ENCODE results near the gene IARS1.

Gene IARS1

DNA sequence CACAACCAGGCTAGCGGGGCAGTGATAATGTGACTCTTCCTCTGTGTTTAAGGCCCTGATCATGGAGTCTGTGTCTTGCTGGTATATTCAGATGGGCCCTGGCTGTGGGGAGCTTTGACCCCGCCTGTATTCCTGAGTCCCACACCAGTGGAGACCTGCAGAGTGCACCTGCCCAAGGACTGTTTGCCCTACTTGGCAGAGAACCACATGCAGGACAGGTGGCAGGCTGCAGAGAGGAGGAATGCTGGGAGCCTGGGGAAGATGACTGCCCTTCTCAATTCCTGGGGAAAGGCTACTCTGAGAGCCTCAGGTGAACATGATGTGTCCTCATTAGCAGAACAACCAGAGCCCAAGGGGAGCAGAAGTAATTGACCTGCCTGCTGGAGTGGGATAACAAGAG lies 36.2 kb downstream of the IARS1 start:
- no peak overlapping the region for H2AFZ ChIP-seq (ENCODE audit: low read depth, low read length)
- no peak overlapping the region for H3K4me3 ChIP-seq (ENCODE audit: insufficient read depth in 1 of 2, low read depth in 1 of 2, low read length in 2 of 2)
- 98% methylated on average over 2 of the region's 2 CpGs for WGBS

DNA sequence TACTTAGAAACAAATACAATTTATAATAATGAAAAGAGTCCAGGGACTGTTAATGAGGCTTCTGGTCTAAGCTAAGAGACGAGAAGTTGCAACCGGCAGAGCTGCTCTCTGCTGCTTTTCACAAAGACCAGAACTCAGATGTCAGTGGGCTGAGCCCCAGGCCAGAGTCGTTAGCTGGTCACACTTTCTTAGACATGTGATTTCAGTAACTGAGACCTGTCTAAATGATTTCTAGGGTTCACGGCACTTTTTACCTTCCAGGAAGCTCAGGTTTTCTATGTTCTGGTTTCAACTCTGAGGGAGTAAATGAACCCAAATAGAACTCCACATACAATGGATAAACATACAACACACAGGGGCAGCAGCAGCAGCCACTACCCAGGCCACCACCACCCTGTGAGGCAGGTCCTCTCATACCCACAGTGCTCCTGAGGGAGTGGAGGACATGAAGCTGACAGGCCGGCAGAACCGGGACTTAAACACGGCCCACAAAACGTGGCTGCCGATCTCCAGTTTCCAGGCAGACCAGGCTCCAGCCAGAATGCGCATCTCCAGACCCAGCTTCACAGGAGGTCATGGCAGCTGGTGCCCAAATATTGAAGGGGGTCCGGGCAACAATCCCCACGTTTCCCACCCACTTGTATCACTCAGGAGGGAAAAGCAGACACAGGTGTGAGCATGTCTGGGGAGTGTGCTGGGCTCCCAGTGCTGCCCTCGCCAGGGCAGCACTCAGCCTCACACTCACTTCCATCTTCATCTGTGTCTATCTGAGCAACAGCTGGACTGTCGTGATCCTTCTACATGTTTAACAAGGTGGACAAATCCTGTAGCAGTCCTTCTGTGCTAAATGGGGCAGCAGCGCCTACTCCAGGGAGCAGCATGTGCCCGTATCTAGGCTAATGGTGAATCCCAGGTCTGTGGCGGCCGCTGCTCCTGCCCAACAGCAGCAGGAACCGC lies 38.8 kb downstream of the IARS1 start:
- Histone ChIP-seq H3K4me3 (ENCODE audit: insufficient read depth in 1 of 2, low read depth in 1 of 2, low read length in 2 of 2) (no peak overlapping the region), H2BK5ac (ENCODE audit: low read depth, low read length, poor library complexity, severe bottlenecking) (no peak overlapping the region), H3K36me3 (ENCODE audit: control insufficient read depth in 1 of 2, insufficient read depth in 2 of 2, low read depth in 1 of 2, low read length in 2 of 2) (peaks cover 55 to 100% of the 10 kb centered on the region in 2 experiments), H4K91ac (ENCODE audit: low read length) (no peak overlapping the region), H2BK15ac (ENCODE audit: low read depth, poor library complexity, severe bottlenecking) (no peak overlapping the region), H2BK120ac (ENCODE audit: low read depth, low read length) (no peak overlapping the region), H3K18ac (ENCODE audit: low read depth in 1 of 2, low read length in 2 of 2) (no peak overlapping the region), H4K8ac (ENCODE audit: low read length) (no peak overlapping the region), H3K4ac (ENCODE audit: low read depth in 1 of 2, low read length in 2 of 2) (no peak overlapping the region), H3K9me3 (ENCODE audit: control insufficient read depth, low read length) (no peaks in the 10 kb centered on the region), H3K23ac (ENCODE audit: low read length in 2 of 2) (no peak overlapping the region), H2BK12ac (ENCODE audit: low read length in 2 of 2) (no peak overlapping the region), H2AFZ (ENCODE audit: low read depth, low read length) (no peak overlapping the region), H3K4me1 (ENCODE audit: control insufficient read depth, insufficient read depth, low read depth, low read length) (no peaks in the 10 kb centered on the region), H3K27ac (ENCODE audit: low read length, poor library complexity, severe bottlenecking) (no peak overlapping the region), H3K14ac (ENCODE audit: low read length in 2 of 2) (no peak overlapping the region), H2AK5ac (ENCODE audit: low read length, severe bottlenecking) (no peak overlapping the region), H3K79me1 (replicated peaks; ENCODE audit: low read length, poor library complexity, severe bottlenecking) (peaks cover 27% of the 10 kb centered on the region), H3K27me3 (ENCODE audit: control insufficient read depth in 1 of 2, insufficient read depth in 1 of 2, low read length in 2 of 2) (no peaks in the 10 kb centered on the region), H3K9ac (ENCODE audit: low read length) (no peak overlapping the region), H3K4me2 (ENCODE audit: low read length, poor library complexity, severe bottlenecking) (no peak overlapping the region)
- 85% methylated on average over 17 of the region's 19 CpGs for WGBS
- no peak for DNase-seq

More for the DNA sequence above, 36.2 kb downstream of the IARS1 start:
- Histone ChIP-seq H3K14ac (ENCODE audit: low read length in 2 of 2) (no peak overlapping the region), H2BK12ac (ENCODE audit: low read length in 2 of 2) (no peak overlapping the region), H3K4ac (ENCODE audit: low read depth in 1 of 2, low read length in 2 of 2) (no peak overlapping the region), H2BK120ac (ENCODE audit: low read depth, low read length) (no peak overlapping the region), H3K27me3 (ENCODE audit: control insufficient read depth in 1 of 2, insufficient read depth in 1 of 2, low read length in 2 of 2) (no peaks in the 10 kb centered on the region), H3K9me3 (ENCODE audit: control insufficient read depth, low read length) (no peaks in the 10 kb centered on the region), H2BK15ac (ENCODE audit: low read depth, poor library complexity, severe bottlenecking) (no peak overlapping the region), H2BK5ac (ENCODE audit: low read depth, low read length, poor library complexity, severe bottlenecking) (no peak overlapping the region), H3K9ac (ENCODE audit: low read length) (no peak overlapping the region), H3K23ac (ENCODE audit: low read length in 2 of 2) (no peak overlapping the region), H4K8ac (ENCODE audit: low read length) (no peak overlapping the region), H3K79me1 (replicated peaks; ENCODE audit: low read length, poor library complexity, severe bottlenecking) (peaks cover 21% of the 10 kb centered on the region), H4K91ac (ENCODE audit: low read length) (no peak overlapping the region), H2AK5ac (ENCODE audit: low read length, severe bottlenecking) (no peak overlapping the region), H3K27ac (ENCODE audit: low read length, poor library complexity, severe bottlenecking) (no peak overlapping the region), H3K18ac (ENCODE audit: low read depth in 1 of 2, low read length in 2 of 2) (no peak overlapping the region), H3K4me2 (ENCODE audit: low read length, poor library complexity, severe bottlenecking) (no peak overlapping the region), H3K4me1 (ENCODE audit: control insufficient read depth, insufficient read depth, low read depth, low read length) (no peaks in the 10 kb centered on the region), H3K36me3 (ENCODE audit: control insufficient read depth in 1 of 2, insufficient read depth in 2 of 2, low read depth in 1 of 2, low read length in 2 of 2) (peaks cover 55 to 98% of the 10 kb centered on the region in 2 experiments)
- DNase-seq = no peak

DNA sequence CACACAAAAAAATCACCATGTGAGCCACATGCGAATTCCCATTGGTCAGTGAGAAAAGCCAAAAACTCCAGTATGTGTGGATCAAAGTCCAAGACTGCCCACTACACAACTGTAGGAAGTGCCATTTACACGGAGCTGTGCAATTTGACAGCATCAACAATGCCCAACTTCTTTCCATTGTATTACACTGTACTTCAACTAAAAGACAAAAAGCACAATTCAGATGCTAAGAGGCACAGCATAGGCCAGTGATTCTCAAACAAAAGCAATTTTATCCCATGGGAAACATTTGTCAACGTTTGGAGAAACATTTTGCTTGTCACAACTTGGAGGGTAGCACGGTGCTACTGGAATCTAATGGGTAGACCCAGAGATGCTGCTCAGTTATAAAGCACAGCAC lies 39.8 kb downstream of the IARS1 start:
- H2BK15ac ChIP-seq (ENCODE audit: low read depth, poor library complexity, severe bottlenecking) = no peak overlapping the region
- H3K36me3 ChIP-seq (ENCODE audit: control insufficient read depth in 1 of 2, insufficient read depth in 2 of 2, low read depth in 1 of 2, low read length in 2 of 2) = peaks cover 49 to 100% of the 10 kb centered on the region in 2 experiments
- 94% methylated on average over 4 of the region's 4 CpGs for WGBS
- no peaks in the 10 kb centered on the region for H3K27me3 ChIP-seq (ENCODE audit: control insufficient read depth in 1 of 2, insufficient read depth in 1 of 2, low read length in 2 of 2)
- H3K27ac ChIP-seq (ENCODE audit: low read length, poor library complexity, severe bottlenecking) = no peak overlapping the region
- no peak overlapping the region for H2AK5ac ChIP-seq (ENCODE audit: low read length, severe bottlenecking)
- no peak overlapping the region for H3K4me2 ChIP-seq (ENCODE audit: low read length, poor library complexity, severe bottlenecking)
- no peak overlapping the region for H2BK12ac ChIP-seq (ENCODE audit: low read length in 2 of 2)
- H2BK120ac ChIP-seq (ENCODE audit: low read depth, low read length) = no peak overlapping the region
- no peak overlapping the region for H3K14ac ChIP-seq (ENCODE audit: low read length in 2 of 2)
- H3K9ac ChIP-seq (ENCODE audit: low read length) = no peak overlapping the region
- peaks cover 22% of the 10 kb centered on the region for H3K79me1 ChIP-seq (replicated peaks; ENCODE audit: low read length, poor library complexity, severe bottlenecking)
- no peak overlapping the region for H3K4me3 ChIP-seq (ENCODE audit: insufficient read depth in 1 of 2, low read depth in 1 of 2, low read length in 2 of 2)
- no peak overlapping the region for H4K91ac ChIP-seq (ENCODE audit: low read length)
- H3K18ac ChIP-seq (ENCODE audit: low read depth in 1 of 2, low read length in 2 of 2) = no peak overlapping the region
- no peak overlapping the region for H3K4ac ChIP-seq (ENCODE audit: low read depth in 1 of 2, low read length in 2 of 2)
- H3K23ac ChIP-seq (ENCODE audit: low read length in 2 of 2) = no peak overlapping the region
- H3K4me1 ChIP-seq (ENCODE audit: control insufficient read depth, insufficient read depth, low read depth, low read length) = no peaks in the 10 kb centered on the region
- no peak overlapping the region for H2AFZ ChIP-seq (ENCODE audit: low read depth, low read length)
- H3K9me3 ChIP-seq (ENCODE audit: control insufficient read depth, low read length) = no peaks in the 10 kb centered on the region
- H4K8ac ChIP-seq (ENCODE audit: low read length) = no peak overlapping the region
- no peak for DNase-seq
- no peak overlapping the region for H2BK5ac ChIP-seq (ENCODE audit: low read depth, low read length, poor library complexity, severe bottlenecking)

DNA sequence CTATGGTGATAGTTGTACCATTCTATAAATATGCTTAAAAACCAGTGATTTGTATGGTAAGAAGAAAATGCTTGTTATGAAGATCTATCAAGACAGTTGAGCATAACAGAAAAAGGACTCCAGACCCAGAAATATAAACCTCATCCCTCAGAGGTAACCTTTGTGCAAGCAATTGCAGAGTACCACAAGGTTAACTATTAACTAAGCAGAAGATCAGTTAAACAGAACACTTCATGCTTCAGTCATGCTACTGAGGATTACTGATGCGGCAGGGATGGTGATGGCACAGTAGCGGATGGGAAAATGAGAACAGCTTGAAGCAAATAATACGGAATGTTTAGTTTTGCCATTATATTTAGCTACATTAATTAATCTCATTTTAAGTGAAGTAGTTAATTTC lies 45.5 kb downstream of the IARS1 start:
- H2BK12ac ChIP-seq (ENCODE audit: low read length in 2 of 2) = no peak overlapping the region
- H3K14ac ChIP-seq (ENCODE audit: low read length in 2 of 2) = no peak overlapping the region
- peaks cover 20 to 97% of the 10 kb centered on the region in 2 experiments for H3K36me3 ChIP-seq (ENCODE audit: control insufficient read depth in 1 of 2, insufficient read depth in 2 of 2, low read depth in 1 of 2, low read length in 2 of 2)
- H2BK15ac ChIP-seq (ENCODE audit: low read depth, poor library complexity, severe bottlenecking) = no peak overlapping the region
- no peak for DNase-seq
- no peaks in the 10 kb centered on the region for H3K9me3 ChIP-seq (ENCODE audit: control insufficient read depth, low read length)
- peaks cover 6% of the 10 kb centered on the region for H3K79me1 ChIP-seq (replicated peaks; ENCODE audit: low read length, poor library complexity, severe bottlenecking)
- no peak overlapping the region for H3K4me3 ChIP-seq (ENCODE audit: insufficient read depth in 1 of 2, low read depth in 1 of 2, low read length in 2 of 2)
- H3K9ac ChIP-seq (ENCODE audit: low read length) = no peak overlapping the region
- WGBS = no CpG with 5 or more reads among the region's 3 CpGs
- H3K23ac ChIP-seq (ENCODE audit: low read length in 2 of 2) = no peak overlapping the region
- H3K18ac ChIP-seq (ENCODE audit: low read depth in 1 of 2, low read length in 2 of 2) = no peak overlapping the region
- no peak overlapping the region for H2BK120ac ChIP-seq (ENCODE audit: low read depth, low read length)
- H3K4me2 ChIP-seq (ENCODE audit: low read length, poor library complexity, severe bottlenecking) = peak overlapping the region; percentile 24
- no peaks in the 10 kb centered on the region for H3K27me3 ChIP-seq (ENCODE audit: control insufficient read depth in 1 of 2, insufficient read depth in 1 of 2, low read length in 2 of 2)
- H3K4ac ChIP-seq (ENCODE audit: low read depth in 1 of 2, low read length in 2 of 2) = no peak overlapping the region
- H4K91ac ChIP-seq (ENCODE audit: low read length) = no peak overlapping the region
- no peak overlapping the region for H4K8ac ChIP-seq (ENCODE audit: low read length)
- peaks cover 19% of the 10 kb centered on the region for H3K4me1 ChIP-seq (ENCODE audit: control insufficient read depth, insufficient read depth, low read depth, low read length)
- H2AFZ ChIP-seq (ENCODE audit: low read depth, low read length) = no peak overlapping the region
- no peak overlapping the region for H2BK5ac ChIP-seq (ENCODE audit: low read depth, low read length, poor library complexity, severe bottlenecking)
- peak overlapping the region; percentile 96 for H3K27ac ChIP-seq (ENCODE audit: low read length, poor library complexity, severe bottlenecking)
- H2AK5ac ChIP-seq (ENCODE audit: low read length, severe bottlenecking) = no peak overlapping the region
